Activated gamma-delta T cell treated with anti-CD3 and anti-CD28 coated beads, Interleukin-2, amount 50 U/mL, for 16 hours (primary cell): ENCODE measurements around the gene CSTB.

ENCODE experiments used
- DNase-seq: peaks from one replicate; pipeline ENCODE4 v3.0.0-alpha.2; 2020; ENCODE audit warnings: low read depth

Gene CSTB

DNA sequence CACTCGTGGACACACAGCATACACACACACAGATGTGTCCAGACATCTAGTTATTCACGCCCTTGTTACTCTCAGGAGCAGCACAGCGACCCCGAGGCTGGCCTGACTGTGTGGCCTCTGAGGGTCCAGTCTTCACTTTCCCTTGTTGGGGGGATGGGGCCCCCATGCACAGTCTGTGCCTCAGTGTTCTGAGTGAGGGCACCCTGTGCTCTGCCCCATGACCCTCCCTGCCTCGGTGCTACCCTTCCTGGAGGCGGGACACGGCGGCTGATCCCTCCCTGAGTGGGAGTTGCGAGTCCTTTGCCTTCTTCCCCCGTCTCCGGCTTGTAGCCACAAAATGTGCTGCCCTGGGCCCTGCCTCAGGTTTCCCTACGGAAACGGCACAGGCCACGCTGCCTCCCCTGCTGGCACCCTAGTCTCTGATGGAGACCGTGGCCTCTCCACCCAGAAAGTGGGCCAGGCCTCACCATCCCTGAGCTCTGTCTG lies 8.6 kb downstream of the CSTB start:
- DNase-seq, result no peak

DNA sequence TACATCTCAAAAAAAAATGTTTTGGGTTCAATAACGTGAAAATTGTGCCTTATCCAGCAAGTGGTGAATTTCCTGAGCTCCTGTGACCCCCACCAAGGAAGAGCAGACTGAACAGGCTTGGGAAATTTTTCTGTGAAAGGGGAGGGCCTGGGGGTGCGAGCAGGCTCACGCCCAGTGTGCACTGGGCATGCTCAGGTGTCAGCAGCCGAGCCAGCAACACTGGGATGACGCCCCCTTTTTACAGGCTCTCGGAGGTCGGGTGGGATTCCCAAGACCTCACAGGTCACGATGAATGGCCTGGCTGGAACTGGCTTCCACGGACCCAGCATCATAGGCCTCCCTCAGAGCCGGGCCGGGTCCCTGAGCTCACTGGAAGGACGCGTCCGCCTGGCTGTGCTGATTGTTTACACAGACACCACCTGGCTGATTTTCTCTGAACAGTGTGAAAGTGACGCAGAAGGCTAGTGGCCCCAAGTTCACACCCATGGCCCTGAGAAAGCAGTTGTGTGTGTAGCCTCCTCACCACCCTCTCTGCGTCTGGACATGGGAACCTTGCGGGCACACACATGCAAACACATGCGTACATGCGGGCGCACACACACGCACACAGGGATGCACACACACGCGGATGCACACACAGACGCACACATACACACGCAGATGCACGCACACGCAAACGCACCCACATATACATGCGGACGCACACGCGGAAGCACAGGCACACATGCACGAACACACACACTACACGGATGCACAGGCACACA lies 9.2 kb downstream of the CSTB start:
- no peak for DNase-seq

DNA sequence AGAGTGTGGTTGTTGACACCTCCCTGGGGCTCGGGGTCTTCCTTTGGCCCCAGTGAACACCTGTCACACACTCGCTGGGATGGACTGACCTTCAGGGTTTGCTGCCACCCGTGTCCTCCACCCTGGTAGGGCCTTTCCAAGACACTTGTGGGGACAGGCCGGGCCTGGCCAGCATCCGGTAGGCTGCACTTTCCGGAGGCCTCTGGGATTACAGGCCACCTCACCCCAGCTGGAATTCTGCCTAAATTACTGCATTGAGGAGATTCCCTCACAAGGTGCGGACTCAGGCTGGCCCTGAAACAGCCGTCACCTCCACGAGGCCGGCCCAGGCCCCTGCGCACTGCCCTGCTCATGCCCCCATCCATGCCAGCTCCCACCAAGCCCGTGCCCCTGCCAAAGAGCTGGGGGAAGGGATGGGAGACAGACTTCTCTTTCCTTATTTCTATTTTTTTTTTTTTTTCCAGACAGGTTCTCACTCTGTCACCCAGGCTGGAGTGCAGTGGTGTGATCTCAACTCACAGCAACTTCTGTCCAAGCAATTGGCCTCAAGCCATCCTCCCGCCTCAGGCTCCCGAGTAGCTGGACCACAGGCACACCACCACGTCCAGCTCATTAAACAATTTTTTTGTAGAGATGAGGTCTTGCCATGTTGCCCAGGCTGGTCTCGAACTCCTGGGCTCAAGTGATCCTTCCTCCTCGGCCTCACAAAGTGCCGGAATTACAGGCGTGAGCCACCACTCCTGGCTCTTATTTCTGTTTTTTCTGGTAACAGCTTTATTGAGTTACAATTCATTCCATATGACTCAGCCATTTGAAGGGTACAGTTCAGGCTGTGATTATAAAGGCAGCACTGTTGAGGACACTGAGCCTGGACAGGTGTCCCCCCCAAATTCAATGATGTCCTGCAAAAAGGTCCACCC lies 11.3 kb downstream of the CSTB start:
- no peak for DNase-seq

DNA sequence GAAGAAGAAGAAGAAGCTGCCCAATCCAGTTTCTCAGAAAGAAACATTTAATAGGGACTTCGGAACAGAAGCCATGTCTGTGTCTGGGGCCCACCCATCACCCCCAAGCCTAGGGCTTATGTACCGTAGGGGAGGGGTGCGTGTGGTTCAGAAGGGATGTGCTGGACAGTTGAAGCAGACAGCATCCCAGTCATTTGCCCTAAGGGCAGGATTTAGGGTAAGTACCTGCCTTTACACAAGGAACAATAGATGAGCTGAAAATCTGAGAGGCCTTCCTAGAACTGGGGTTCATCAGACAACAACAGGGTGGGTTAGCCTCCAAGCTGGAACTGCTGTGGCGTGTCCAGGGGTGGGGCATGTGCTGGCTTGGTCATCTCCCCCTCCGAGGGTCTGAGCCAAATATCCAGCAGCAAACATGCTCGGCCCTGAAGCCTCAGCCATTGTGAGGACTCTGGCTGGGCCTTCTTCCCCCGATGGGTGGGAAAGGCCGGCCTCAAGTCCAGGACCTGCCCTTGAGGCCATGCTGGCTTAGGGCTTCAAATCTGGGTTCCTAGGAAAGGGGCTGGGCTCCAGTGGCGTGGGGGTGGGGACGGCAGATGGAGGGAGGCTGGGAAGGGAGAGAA lies 12.1 kb downstream of the CSTB start:
- no peak for DNase-seq

DNA sequence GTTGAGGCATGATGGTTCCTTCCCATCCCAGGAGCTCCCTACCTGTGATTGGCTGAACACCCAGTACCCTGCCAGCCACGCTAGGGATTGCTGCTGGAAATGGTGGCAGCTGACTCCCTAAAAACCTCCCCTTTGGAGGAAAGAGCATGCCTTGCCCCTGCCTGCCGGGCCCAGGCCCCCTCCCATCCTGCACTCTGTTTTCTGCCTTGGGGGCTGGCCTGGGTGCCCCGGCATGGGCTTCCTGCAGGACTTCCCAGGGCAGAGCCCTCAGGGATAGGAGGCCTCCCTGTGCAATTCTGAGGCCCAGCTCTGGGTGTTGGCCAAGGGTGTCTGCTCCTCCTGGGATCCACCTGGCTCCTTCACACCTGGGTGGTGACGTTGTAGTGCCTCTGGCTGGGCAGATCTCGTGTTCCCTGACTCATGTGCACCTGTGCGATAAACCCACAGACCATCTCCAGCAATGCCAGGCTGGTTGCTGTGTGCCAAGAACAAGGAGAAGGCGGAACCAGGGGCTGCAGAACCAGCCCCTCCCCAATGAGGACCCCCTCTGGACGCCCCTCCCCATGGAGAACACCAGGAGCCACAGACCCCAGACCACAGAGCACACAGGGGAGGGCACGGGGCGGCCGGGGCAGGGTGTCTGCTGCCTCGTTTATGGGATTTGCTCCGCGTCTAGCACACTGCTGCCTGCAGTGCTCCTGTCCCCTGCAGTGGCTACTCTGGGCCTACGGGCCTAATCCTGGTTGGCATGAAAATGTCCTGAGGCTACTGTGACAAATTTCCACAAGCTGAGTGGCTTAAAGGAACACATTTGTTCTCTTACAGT lies 13.6 kb downstream of the CSTB start:
- DNase-seq, result no peak

DNA sequence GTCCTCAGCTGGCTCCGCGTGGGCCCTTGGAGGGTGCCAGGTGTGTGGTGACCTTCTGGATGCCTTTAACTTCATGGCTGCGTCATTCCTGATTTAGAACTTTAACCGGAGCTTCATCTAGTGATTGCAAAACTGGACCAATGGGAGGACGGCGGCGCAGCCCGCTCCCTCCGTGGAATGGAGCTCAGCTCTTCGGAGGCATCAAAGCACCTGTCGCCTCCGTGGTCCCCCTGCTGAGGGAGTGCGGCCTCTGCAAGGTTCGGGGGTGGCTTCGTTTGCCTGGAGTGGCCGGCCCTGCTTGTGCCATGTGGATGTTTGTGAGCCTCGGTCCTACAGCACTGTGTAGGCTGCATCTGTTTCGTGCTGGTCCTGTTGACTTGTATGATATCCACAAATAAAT lies 14.2 kb downstream of the CSTB start:
- DNase-seq, result no peak

DNA sequence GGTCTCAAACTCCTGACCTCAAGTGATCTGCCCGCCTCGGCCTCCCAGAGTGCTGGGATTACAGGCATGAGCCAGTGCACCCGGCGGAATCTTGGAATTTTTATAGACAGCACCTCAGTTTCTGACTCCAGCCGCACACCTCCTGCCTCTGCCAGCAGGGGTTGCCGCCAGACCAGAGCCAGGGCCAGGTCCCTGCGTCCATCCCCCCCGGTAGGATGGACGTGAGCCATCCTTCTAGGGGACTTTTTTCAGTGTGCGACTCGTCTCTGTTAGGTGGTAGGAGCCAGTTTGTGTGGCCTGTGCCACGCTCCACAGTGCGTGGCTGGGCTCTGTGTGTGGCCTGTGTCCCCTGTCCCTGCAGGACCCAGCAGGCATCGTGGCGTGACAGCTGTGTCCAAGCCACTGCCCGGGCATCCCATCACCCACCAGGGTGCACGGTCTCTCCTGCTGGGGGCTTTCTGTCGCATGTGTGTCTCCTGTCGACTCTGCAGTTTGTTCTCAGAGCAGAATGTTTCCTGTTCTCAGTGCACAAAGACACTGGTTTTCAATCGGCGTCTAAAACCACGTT lies 15.6 kb downstream of the CSTB start:
- no peak for DNase-seq

DNA sequence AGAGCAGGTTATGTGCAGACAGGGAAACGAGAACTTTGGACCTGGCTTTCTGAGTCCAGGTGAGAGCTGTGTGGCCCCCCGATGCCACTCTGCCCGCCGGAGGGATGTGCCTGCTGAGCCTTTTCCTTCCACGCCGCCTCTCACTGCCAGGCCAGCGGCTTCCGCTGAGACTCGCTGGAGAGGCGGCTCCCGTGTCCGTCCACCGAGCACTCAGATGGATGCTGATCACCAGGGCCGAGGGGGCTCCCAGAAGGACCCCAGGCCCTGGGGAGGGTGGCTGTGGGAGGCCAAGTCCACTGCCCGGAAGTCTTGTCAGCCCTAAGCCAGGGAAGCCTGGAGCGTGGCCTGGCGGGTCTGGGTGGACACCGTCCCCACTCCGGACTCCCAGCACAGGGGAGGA lies 16.5 kb downstream of the CSTB start:
- no peak for DNase-seq

DNA sequence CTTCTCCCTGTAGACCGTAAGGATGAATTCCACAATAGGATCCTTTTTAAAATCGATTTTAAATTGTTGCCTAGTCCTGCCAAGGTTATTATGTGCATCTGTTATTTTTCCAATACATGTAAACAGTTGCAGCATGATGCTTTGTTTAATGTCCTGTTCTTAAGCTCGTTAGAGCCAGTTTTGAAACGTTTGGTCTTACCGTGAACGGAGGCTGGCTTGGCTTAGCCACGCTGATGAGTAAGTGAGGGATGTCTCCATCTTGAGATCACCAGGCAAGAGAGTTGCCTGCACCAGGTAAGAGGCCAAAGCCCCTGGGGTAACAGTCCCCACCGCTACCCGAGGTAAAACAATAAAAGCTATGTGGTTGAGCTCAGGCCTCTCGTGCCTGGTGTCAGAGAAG lies 17.3 kb downstream of the CSTB start:
- DNase-seq, result no peak

DNA sequence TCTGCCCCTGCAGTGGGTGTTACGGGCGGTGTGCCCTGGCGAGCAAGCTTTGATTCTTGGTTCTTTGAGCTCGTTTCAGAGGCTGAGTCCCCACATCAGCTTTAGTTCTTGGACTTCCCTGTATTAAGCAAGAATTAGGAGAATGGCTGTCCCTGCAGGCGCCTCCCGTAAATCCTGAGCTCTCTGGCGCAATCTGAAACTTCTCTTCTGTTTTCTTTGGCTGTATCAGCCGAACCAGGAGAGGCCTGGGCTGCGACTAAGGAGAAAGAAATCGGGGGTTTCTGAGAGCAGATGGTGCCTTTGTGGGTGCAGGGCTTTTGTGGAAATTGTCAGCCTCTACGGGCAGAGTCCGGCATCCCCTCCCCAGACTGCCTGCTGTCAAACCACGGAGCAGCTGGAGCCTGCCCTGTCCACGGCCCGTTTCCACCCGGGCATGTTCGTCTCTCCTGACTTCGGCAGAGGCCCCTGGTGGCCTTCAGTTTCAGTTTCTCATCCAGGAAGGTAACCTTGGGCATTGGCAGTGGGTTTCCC lies 17.9 kb downstream of the CSTB start:
- no peak for DNase-seq

DNA sequence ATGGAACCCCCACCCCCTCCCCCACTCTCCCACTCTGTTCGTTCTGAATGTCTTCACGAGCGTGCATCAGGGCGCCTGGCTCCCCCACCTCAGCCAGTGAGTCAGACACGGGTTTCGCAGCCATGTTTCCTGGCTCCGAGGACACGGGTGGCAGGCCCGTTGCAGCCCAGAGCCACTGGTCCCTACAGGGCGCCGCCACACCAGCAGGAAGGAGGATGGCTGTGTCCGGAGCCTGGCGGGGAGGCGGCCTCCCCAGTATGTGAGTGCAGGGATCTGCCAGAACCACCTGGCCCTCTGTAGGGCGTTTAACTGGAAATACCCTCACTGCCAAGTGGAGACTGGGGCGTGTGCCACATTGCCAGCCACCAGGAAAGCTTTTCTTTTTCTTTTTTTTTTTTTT lies 18.5 kb downstream of the CSTB start:
- DNase-seq, result no peak

DNA sequence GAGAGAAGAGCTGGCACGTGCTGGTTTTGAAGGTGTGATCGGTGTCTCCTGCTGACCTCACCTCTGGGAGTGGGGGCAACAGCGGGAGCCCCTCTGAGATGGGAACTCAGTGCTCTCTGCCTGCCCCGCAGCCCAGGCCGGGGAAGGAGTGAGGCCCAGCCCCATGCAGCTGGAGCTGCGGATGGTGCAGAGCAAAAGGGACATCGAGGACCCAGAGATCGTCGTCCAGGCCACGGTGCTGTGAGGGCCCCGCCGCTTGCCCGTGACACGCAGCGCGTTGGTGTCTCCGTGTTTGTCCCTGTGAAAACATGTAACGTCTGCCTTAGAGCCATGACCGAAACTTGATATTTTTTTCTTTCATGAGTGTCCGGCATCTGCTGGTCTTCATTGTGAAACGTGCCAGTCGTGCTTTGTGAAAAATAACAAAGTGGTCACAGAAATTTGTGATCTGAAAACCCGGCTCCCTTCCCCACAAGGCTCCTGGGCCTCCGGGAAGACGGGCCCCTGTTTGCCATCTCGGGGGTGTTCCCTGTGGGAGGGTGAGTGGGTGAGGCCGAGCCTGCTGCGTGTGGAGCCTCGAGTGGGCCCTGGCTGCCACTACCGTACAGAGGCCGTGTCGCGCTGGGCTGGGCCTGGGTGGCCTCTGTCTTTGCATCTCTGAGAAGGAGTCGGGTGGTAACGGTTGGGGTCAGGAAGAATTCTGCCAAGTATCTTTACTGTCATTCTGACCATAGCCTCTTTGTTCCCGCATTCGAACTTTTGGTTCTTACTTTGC lies 20.1 kb downstream of the CSTB start:
- DNase-seq, result no peak

DNA sequence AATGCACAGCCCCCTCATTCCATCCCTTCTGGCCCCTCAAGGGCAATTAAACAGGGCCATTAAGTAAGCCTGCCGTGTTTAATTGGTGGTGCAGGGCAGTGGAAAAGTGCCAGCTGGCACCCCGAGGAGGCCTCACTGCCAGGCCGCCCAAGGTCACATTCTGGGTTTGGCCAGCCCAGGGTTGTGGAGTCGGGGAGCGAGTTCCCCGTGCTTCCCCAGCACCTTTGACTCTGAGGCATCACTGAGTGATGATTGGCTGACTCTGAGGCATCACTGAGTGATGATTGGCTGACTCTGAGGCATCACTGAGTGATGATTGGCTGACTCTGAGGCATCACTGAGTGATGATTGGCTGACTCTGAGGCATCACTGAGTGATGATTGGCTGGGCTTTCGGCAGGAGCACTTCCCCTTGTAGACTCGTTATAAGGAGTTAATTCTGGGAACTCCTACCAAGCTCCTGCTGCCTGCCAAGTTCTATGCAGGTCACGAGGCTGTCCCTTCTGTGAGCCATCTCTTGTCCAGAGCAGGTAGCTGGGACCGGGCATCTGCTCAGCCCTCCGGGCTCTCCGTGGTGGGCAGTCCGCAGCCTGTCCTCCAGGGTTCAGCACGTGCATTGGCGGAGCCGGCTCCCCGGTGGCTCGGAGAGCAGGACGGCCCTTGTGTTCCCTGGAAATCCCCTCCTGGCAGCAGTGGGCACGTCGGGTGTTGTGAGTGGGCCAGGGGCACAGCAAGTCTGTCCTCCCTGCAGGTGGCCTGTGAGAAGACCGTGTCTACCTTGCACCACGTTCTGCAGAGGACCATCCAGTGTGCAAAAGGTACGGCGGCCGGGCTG lies 20.9 kb downstream of the CSTB start:
- no peak for DNase-seq

DNA sequence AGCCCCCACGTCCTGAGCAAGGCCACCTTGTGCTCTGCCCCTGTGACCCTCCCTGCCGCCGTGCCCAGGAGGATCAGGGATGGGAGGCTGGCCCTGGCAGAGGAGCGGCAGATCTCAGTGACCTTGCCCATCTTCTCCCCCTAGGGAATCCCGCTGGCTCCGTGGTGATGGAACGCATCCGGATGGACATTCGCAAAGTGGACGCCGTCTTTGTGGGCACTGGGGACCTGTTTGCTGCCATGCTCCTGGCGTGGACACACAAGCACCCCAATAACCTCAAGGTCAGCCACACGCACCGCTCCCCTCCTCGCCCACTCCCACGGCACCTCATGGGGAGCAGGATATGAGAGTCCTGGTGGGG lies 22.7 kb downstream of the CSTB start:
- DNase-seq, result no peak

DNA sequence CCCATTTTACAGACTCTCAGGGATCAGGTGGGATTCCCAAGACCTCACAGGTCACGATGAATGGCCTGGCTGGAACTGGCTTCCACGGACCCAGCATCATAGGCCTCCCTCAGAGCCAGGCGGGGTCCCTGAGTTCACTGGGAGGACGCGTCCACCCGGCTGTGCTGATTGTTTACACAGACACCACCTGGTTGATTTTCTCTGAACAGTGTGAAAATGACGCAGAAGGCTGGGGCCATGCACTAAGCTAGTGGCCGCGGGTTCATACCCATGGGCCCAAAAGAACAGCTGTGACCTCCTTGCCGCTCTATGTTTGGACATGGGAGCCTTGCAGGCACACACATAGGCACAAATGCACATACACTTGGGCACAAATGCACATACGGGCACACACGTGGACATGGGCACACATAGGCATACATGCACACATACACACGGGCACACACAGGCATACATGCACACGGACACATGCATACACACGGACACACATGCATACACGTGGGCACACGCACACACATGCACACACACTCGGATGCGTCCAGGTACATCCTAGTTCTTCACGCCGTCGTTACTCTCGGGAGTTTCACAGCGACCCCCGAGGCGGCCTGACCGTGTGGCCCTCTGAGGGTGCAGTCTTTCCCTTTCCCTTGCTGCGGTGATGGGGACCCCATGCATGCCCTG lies 23.2 kb downstream of the CSTB start:
- DNase-seq, result no peak

DNA sequence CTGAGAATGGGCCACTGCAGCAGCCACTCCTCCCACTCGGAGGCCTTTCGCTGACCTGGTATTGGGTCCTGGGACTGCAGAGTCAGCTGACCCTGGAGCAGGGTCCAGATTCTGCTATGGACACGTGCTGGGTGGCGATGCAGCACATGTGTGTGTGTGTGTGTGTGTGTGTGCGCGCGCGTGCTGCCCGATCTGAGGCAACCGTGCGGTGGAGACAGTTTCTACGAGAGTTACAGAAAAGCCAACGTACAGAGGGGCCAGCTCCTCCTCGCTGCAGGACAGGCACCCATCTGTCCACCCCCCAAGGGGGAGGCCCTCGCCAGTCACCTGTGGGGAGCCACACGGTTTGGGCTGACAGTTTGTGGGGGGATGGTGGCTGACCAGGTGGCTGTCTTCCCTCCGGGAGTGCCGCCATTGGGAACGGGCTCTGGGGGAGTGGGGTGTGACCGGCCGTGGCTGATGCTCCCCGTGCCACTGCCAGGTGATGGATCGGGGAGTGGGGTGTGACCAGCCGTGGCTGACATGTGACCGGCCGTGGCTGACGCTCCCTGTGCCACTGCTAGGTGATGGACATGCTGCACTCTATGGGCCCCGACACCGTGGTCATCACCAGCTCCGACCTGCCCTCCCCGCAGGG lies 24.0 kb downstream of the CSTB start:
- DNase-seq, result no peak

DNA sequence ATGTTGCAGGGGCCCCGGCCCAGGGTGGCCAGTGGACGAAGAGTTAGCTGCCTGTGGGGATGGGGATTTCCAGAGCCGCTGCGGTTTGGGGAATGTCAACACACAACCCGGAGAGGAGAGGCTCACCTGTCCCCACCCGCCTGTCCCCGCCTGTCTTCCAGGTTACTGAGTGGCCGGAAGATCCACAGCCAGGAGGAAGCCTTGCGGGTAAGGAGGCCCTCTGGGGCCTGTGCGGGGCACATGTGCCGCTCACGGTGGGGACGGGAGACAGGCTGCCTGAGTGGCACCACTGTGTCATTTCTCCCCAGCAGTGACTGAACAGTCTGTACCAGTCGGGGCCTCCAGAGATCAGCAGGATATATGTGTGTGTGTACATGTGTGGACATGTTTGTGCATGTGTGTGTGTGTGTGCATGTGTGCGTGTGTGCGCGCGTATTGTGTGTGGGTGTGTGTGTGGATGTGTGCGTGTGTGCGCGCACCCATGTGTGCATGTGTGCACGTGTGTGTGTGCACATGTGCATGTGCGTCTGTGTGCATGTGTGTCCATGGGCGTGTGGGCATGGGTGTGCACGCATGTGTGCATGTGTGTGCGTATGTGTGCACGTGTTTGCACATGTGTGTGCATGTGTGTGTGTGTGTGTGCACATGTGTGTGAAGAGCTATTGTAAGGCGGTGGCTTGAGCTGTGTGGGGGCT lies 25.6 kb downstream of the CSTB start:
- DNase-seq, result no peak
